Measurements from ENCODE around the gene ANKRD29.
A peak's percentile ranks its signal among the peaks of the same experiment; 100 is the strongest.

Gene ANKRD29

DNA sequence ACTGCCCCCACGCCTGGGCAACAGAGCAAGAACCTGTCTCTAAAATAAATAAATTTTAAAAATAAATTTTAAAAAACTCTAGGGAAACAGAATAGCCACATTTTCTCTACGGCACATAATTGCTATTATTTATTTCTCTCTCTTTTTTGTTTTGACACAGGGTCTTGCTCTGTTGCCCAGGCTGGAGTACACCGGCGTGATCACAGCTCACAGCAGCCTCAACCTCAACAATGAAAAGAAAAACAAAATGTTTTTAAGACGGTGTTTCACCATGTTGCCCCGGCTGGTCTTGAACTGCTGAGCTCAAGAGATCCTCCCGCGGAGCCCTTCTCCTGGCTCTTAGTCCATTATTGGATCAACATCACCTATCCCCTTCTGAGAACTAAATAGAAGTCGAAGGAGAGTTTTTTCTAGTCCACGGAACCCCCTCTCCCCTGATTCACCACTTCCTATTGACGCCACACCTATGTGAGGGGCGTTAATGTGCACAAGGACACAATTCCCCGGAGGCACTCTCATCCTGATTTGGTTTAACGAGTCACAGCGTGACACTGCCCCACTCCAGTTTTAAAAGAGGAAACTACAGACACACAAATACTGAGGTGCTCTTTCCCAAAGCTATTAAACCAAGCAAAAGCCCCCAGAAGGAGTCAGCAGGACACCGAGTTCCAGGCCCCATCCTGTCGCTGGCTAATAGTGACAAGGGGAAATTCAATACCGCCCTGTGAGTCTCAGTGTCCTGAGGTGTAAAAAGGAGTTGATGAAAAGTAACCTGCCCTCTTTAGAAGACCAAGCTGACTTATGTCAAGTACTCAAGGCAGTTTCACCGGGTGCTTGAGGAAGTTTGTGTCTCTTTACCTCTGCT is 77.5 kb downstream of the ANKRD29 start:
- peak overlapping the region; percentile 96 for H3K4me3 ChIP-seq (replicated peaks; ENCODE audit: insufficient read depth, low read length)
- peak; percentile 22 to 43 for DNase-seq (ENCODE audit: low read depth in 1 of 2, low spot score in 1 of 2)
- H3K27me3 ChIP-seq (ENCODE audit: insufficient read depth, poor library complexity, severe bottlenecking), result peaks cover 6% of the 10 kb centered on the region
- H3K27ac ChIP-seq (replicated peaks), result peak overlapping the region; percentile 92
- TF ChIP-seq, protein P1, sequence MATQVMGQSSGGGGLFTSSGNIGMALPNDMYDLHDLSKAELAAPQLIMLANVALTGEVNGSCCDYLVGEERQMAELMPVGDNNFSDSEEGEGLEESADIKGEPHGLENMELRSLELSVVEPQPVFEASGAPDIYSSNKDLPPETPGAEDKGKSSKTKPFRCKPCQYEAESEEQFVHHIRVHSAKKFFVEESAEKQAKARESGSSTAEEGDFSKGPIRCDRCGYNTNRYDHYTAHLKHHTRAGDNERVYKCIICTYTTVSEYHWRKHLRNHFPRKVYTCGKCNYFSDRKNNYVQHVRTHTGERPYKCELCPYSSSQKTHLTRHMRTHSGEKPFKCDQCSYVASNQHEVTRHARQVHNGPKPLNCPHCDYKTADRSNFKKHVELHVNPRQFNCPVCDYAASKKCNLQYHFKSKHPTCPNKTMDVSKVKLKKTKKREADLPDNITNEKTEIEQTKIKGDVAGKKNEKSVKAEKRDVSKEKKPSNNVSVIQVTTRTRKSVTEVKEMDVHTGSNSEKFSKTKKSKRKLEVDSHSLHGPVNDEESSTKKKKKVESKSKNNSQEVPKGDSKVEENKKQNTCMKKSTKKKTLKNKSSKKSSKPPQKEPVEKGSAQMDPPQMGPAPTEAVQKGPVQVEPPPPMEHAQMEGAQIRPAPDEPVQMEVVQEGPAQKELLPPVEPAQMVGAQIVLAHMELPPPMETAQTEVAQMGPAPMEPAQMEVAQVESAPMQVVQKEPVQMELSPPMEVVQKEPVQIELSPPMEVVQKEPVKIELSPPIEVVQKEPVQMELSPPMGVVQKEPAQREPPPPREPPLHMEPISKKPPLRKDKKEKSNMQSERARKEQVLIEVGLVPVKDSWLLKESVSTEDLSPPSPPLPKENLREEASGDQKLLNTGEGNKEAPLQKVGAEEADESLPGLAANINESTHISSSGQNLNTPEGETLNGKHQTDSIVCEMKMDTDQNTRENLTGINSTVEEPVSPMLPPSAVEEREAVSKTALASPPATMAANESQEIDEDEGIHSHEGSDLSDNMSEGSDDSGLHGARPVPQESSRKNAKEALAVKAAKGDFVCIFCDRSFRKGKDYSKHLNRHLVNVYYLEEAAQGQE (IDR thresholded peaks at IDR 0.05; ENCODE audit: insufficient replicate concordance, low read depth), result no peak
- no peak for TF ChIP-seq SPI1 (IDR thresholded peaks at IDR 0.05; ENCODE audit: borderline replicate concordance, low read depth)
- TF ChIP-seq GABPA (IDR thresholded peaks at IDR 0.05; ENCODE audit: low read depth), result no peak
- TF ChIP-seq POLR2AphosphoS5 (IDR thresholded peaks at IDR 0.05; ENCODE audit: low read depth), result no peak
- TF ChIP-seq, protein P2, sequence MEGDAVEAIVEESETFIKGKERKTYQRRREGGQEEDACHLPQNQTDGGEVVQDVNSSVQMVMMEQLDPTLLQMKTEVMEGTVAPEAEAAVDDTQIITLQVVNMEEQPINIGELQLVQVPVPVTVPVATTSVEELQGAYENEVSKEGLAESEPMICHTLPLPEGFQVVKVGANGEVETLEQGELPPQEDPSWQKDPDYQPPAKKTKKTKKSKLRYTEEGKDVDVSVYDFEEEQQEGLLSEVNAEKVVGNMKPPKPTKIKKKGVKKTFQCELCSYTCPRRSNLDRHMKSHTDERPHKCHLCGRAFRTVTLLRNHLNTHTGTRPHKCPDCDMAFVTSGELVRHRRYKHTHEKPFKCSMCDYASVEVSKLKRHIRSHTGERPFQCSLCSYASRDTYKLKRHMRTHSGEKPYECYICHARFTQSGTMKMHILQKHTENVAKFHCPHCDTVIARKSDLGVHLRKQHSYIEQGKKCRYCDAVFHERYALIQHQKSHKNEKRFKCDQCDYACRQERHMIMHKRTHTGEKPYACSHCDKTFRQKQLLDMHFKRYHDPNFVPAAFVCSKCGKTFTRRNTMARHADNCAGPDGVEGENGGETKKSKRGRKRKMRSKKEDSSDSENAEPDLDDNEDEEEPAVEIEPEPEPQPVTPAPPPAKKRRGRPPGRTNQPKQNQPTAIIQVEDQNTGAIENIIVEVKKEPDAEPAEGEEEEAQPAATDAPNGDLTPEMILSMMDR (IDR thresholded peaks at IDR 0.05; ENCODE audit: insufficient read depth, low read length), result no peak

DNA sequence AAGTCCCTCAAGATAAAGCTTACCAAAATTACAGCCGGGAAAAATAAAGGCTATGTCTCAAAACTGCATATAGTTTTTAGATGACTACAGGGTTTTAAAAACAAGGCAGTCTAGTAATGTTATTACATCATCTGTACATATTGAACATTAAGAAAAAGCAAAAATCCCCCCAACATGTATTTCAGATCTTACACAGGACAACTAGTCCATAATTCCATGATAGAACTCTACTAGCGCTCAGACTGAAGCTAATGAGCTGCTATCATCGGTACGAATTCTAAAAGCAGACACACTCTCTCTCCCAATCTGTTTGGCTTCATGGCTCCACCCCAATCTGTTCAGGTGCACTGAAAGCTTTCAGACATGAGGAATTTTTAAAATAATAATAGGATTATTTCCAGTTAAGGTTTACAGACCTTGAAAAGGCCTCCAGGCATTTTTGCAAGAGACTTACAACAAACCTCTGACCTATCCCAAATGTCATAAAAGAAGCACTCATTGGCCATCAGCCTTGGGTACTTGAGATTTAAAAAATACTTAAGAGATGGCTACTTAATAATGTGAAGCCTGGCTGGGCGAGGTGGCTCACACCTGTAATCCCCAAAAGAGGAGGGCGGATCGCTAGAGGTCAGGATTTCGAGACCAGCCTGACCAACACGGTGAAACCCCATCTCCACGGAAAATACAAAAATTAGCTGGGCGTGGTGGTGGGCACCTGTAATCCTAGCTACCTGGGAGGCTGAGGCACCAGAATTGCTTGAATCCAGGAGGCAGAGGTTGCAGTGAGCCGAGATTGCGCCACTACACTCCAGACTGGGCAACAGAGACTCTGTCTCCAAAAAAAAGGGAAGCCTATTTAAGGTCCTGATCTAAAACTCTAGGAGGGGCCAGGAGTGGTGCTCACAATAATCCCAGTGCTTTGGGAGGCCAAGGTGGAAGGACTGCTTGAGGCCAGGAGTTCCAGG is 78.4 kb downstream of the ANKRD29 start:
- TF ChIP-seq, protein P2 (IDR thresholded peaks at IDR 0.05; ENCODE audit: insufficient read depth, low read length), result no peak
- TF ChIP-seq SPI1 (IDR thresholded peaks at IDR 0.05; ENCODE audit: borderline replicate concordance, low read depth), result peak; percentile 60
- Histone ChIP-seq H3K4me3 (replicated peaks; ENCODE audit: insufficient read depth, low read length) (no peak overlapping the region), H3K27me3 (ENCODE audit: insufficient read depth, poor library complexity, severe bottlenecking) (peaks cover 6% of the 10 kb centered on the region), H3K27ac (replicated peaks) (no peak overlapping the region)
- peak in 1 of 2 experiments; percentile 35 for DNase-seq (ENCODE audit: low read depth in 1 of 2, low spot score in 1 of 2)

DNA sequence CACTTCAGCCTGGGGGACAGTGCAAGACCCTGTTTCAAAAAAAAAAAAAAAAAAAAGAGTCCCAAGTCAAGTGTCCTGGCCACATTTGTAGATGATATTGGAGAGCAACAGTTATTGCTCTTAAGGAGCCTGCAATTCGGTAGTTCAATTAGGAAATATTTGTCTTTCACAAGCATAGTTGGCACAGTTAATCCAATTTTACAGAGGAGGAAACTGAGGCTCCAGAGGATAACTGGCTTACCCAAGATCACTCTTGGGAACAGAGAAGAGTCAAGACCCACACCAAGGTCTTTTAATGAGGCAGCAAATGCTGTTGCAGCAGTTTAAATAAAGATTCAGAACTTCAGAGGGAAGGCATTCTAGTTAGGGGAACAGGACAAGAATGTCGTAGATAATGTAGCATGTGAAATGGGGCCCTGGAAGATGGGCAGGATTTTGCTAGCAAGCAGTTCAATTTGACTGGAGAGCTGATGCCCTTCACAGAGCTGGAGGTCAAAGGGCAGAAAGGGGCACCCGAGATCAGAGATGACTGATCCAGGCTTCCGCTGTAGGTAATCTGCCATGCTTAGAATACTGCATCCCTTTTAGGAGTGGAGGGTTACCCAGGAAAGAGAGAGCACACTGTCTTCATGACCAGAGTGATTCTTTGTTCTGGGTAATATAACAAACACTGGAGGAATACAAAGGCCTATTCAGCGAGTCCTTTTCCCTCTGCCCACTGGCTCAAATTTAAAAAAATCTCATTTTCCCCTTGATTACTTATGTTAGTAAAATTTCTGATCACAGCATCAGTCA is 79.4 kb downstream of the ANKRD29 start:
- Histone ChIP-seq H3K27me3 (ENCODE audit: insufficient read depth, poor library complexity, severe bottlenecking) (peaks cover 6% of the 10 kb centered on the region), H3K4me3 (replicated peaks; ENCODE audit: insufficient read depth, low read length) (no peak overlapping the region), H3K27ac (replicated peaks) (no peak overlapping the region)
- DNase-seq (ENCODE audit: low read depth in 1 of 2, low spot score in 1 of 2), result no peak
- TF ChIP-seq, protein P2 (IDR thresholded peaks at IDR 0.05; ENCODE audit: insufficient read depth, low read length), result no peak
- TF ChIP-seq, protein P1 (IDR thresholded peaks at IDR 0.05; ENCODE audit: insufficient replicate concordance, low read depth), result no peak
- TF ChIP-seq GABPA (IDR thresholded peaks at IDR 0.05; ENCODE audit: low read depth) (no peak), POLR2AphosphoS5 (IDR thresholded peaks at IDR 0.05; ENCODE audit: low read depth) (no peak), SPI1 (IDR thresholded peaks at IDR 0.05; ENCODE audit: borderline replicate concordance, low read depth) (no peak)

All from HL-60 (cell line).